Measurements from ENCODE around the gene PICK1. TPM values are rescaled to one million over a fixed set of nuclear protein-coding genes. Genes with fewer than 3 reads are reported as not detected.

PICK1 gene
- total and polyA plus RNA-seq, 2 of the 13 experiments (the other 11 are each of a cell fraction or from before 2014, with no cell fraction given) = 19.3 to 25.3 TPM

DNA sequence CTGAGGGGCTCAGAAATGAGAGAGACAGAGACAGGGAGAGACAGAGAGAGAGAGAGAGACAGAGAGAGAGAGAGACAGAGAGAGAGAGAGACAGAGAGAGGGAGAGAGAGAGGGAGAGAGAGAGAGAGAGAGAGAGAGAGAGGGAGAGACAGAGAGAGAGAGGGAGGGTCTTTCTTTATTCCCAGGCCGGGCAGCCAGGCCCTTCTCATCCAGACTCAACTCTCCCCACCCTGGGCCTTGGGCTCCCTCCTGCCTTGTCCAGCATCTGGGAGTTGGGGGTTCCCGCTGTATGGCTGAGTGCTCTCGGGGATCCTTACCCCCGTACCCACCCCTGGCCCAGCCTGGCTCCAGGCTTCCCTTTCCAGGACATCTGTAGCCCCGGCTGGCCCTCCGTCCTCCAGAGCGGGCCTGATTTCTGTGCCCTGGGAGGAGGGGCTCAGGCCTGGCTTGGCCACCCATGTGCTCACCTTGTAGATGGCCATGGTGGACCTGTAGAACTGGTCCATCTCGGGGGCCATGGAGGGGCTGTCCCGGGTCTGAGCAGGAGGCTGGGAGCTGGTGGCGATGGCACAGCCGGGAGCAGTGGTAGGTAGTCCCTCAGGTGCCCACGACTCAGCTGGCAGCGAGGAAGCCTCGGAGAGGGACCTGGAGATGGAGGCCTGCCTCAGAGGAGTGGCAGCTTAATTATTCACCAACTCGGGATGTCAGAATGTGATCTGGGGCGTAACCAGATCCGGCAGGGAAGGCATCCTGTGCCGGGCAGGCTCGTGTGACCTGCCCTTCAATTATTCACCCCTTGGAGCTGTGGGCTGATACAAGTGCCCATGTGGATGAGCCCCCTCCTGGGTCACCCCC lies 53.0 kb downstream of the PICK1 start, which contains the start of gene BAIAP2L2 (continued):
- TF ChIP-seq, protein P1, sequence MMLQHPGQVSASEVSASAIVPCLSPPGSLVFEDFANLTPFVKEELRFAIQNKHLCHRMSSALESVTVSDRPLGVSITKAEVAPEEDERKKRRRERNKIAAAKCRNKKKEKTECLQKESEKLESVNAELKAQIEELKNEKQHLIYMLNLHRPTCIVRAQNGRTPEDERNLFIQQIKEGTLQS (CRISPR knock-in tag; IDR thresholded peaks at IDR 0.05) = no peak
- TF ChIP-seq ZNF501 (CRISPR knock-in tag; IDR thresholded peaks at IDR 0.05) (peak; percentile 11; the same call in 1 of the 2 replicates), ESRRA (CRISPR knock-in tag; IDR thresholded peaks at IDR 0.05; ENCODE audit: low read depth) (no peak), ZNF263 (CRISPR knock-in tag; IDR thresholded peaks at IDR 0.05) (0 out of 2 replicates have a peak, but pooled peaks have one; percentile 13), GATAD2A (CRISPR knock-in tag; IDR thresholded peaks at IDR 0.05) (0 out of 2 replicates have a peak, but pooled peaks have one; percentile 21), ZNF724P (CRISPR knock-in tag; IDR thresholded peaks at IDR 0.05; ENCODE audit: borderline replicate concordance) (0 out of 2 replicates have a peak, but pooled peaks have one; percentile 12), HOXA7 (CRISPR knock-in tag; IDR thresholded peaks at IDR 0.05) (no peak), REL (CRISPR knock-in tag; conservative IDR thresholded peaks at IDR 0.05) (no peak), ZFY (CRISPR knock-in tag; IDR thresholded peaks at IDR 0.05) (peak; percentile 83), MYC (CRISPR knock-in tag; IDR thresholded peaks at IDR 0.05; ENCODE audit: borderline replicate concordance) (peak; percentile 87), ZNF138 (CRISPR knock-in tag; IDR thresholded peaks at IDR 0.05; ENCODE audit: low read depth) (no peak), MEIS2 (CRISPR knock-in tag; IDR thresholded peaks at IDR 0.05) (peak; percentile 32; the same call in 1 of the 2 replicates), HNF4G (IDR thresholded peaks at IDR 0.05; ENCODE audit: borderline replicate concordance, low read depth, low read length) (no peak), HNF4G (CRISPR knock-in tag; IDR thresholded peaks at IDR 0.05; ENCODE audit: borderline replicate concordance, low read depth) (no peak), KDM4B (CRISPR knock-in tag; IDR thresholded peaks at IDR 0.05) (no peak), ZNF550 (CRISPR knock-in tag; IDR thresholded peaks at IDR 0.05; ENCODE audit: borderline replicate concordance) (no peak), IRF2 (CRISPR knock-in tag; IDR thresholded peaks at IDR 0.05) (0 out of 2 replicates have a peak, but pooled peaks have one; percentile 27), NRL (CRISPR knock-in tag; IDR thresholded peaks at IDR 0.05; ENCODE audit: borderline replicate concordance) (no peak), HDAC2 (CRISPR knock-in tag; IDR thresholded peaks at IDR 0.05) (peak; percentile 53; the same call in 1 of the 2 replicates), FOXP1 (IDR thresholded peaks at IDR 0.05) (no peak), FOXP1 (CRISPR knock-in tag; IDR thresholded peaks at IDR 0.05) (no peak), ZZZ3 (CRISPR knock-in tag; IDR thresholded peaks at IDR 0.05; ENCODE audit: borderline replicate concordance) (no peak; the same call in 1 of the 2 replicates), NFKB2 (CRISPR knock-in tag; IDR thresholded peaks at IDR 0.05; ENCODE audit: borderline replicate concordance) (peak; percentile 69; the same call in 1 of the 2 replicates), EED (CRISPR knock-in tag; IDR thresholded peaks at IDR 0.05) (0 out of 2 replicates have a peak, but pooled peaks have one; percentile 5), MYNN (CRISPR knock-in tag; IDR thresholded peaks at IDR 0.05; ENCODE audit: low read depth) (0 out of 2 replicates have a peak, but pooled peaks have one; percentile 81), SAP130 (CRISPR knock-in tag; IDR thresholded peaks at IDR 0.05; ENCODE audit: low read depth) (peak; percentile 79)
- TF ChIP-seq, protein P2, sequence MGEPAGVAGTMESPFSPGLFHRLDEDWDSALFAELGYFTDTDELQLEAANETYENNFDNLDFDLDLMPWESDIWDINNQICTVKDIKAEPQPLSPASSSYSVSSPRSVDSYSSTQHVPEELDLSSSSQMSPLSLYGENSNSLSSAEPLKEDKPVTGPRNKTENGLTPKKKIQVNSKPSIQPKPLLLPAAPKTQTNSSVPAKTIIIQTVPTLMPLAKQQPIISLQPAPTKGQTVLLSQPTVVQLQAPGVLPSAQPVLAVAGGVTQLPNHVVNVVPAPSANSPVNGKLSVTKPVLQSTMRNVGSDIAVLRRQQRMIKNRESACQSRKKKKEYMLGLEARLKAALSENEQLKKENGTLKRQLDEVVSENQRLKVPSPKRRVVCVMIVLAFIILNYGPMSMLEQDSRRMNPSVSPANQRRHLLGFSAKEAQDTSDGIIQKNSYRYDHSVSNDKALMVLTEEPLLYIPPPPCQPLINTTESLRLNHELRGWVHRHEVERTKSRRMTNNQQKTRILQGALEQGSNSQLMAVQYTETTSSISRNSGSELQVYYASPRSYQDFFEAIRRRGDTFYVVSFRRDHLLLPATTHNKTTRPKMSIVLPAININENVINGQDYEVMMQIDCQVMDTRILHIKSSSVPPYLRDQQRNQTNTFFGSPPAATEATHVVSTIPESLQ (CRISPR knock-in tag; conservative IDR thresholded peaks at IDR 0.05) = no peak
- TF ChIP-seq, protein P3, sequence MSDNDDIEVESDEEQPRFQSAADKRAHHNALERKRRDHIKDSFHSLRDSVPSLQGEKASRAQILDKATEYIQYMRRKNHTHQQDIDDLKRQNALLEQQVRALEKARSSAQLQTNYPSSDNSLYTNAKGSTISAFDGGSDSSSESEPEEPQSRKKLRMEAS (IDR thresholded peaks at IDR 0.05) = peak; percentile 80

All from HepG2 (cell line).